B cell (primary cell): ENCODE data around the gene DACT3. TPM values are rescaled to one million over a fixed set of nuclear protein-coding genes. Genes with fewer than 3 reads are reported as not detected.

ENCODE experiments used
- ATAC-seq: fragments of 200-7000 bp; cut with Tn5 transposase; one replicate; pipeline ENCODE4 v1.10.0; 2021; ENCODE audit warnings: low read depth, mild to moderate bottlenecking, moderate number of reproducible peaks, moderate library complexity
- CTCF ChIA-PET: fragments of 350-600 bp; sonication (Branson Sonifier 250); formaldehyde crosslinking; loops from one replicate; lab custom pipeline; 2021; ENCODE audit warnings: antibody characterized with exemption, inconsistent platforms; lab: Charles Lee
- POLR2A ChIA-PET: fragments of 350-600 bp; sonication (Branson Sonifier 250); formaldehyde crosslinking; loops from one replicate; lab custom pipeline; 2021; ENCODE audit warnings: antibody characterized with exemption; lab: Charles Lee
- DNase-seq: peaks from one replicate; pipeline ENCODE4 v3.0.0; 2013
- H2AFZ ChIP-seq: 2 replicates; pipeline ENCODE4 v1.6.1; 2012; ENCODE audit warnings: mild to moderate bottlenecking, low read depth, low read length; ENCODE audit not compliant: insufficient read depth, poor library complexity, severe bottlenecking
- H3K27ac ChIP-seq, 2 donors: 1 replicate in 1 of 2; 2 replicates in 1 of 2; pipeline ENCODE4 v1.5.1; 2012 to 2013; ENCODE audit warnings: low read length in 2 of 2, mild to moderate bottlenecking in 2 of 2, moderate library complexity in 1 of 2
- H3K27me3 ChIP-seq, 4 experiments: fragments of 200-600 bp in 1 of 4; sonication (generic) in 1 of 4; replicated peaks in 1 of 4; 1 replicate in 2 of 4; 2 replicates in 2 of 4; pipeline versions ENCODE4 v1.6.1 to v1.7.0; 2013 to 2016; ENCODE audit warnings: low read length in 3 of 4, mild to moderate bottlenecking in 2 of 4, mixed read lengths in 1 of 4, moderate library complexity in 1 of 4; ENCODE audit not compliant: insufficient read depth in 4 of 4, control insufficient read depth in 3 of 4; ENCODE audit errors: control extremely low read depth in 1 of 4
- H3K36me3 ChIP-seq, 2 experiments: replicated peaks in 1 of 2; 1 replicate in 1 of 2; 2 replicates in 1 of 2; pipeline versions ENCODE4 v1.6.1 to v1.7.1; 2013; ENCODE audit warnings: low read length in 1 of 2; ENCODE audit not compliant: insufficient read depth in 2 of 2, control insufficient read depth in 1 of 2; ENCODE audit errors: control extremely low read depth in 1 of 2, extremely low read depth in 1 of 2
- H3K4me1 ChIP-seq, 2 donors: fragments of 200-600 bp in 1 of 2; sonication (generic) in 1 of 2; 1 replicate in 1 of 2; 2 replicates in 1 of 2; pipeline versions ENCODE4 v1.5.1 to v1.6.1; 2013 to 2017; ENCODE audit warnings: low read length in 2 of 2; ENCODE audit not compliant: control insufficient read depth in 2 of 2, insufficient read depth in 2 of 2
- H3K4me2 ChIP-seq: replicated peaks from 2 replicates; pipeline ENCODE3; 2012; ENCODE audit warnings: mild to moderate bottlenecking, low read depth, low read length; ENCODE audit not compliant: poor library complexity, severe bottlenecking
- H3K4me3 ChIP-seq, 5 experiments: fragments of 200-600 bp in 1 of 5; sonication (generic) in 1 of 5; 1 replicate in 3 of 5; 2 replicates in 2 of 5; pipeline versions ENCODE4 v1.5.1 to v1.7.0; 2011 to 2016; ENCODE audit warnings: low read length in 4 of 5, mild to moderate bottlenecking in 4 of 5, low read depth in 2 of 5, control low read depth in 1 of 5, moderate library complexity in 1 of 5; ENCODE audit not compliant: insufficient read depth in 1 of 5; ENCODE audit errors: control extremely low read depth in 1 of 5, extremely low read depth in 1 of 5
- H3K79me2 ChIP-seq: fragments of 200-600 bp; sonication (generic); one replicate; pipeline ENCODE4 v1.6.0; 2016; ENCODE audit warnings: low read length; ENCODE audit not compliant: control insufficient read depth, insufficient read depth
- H3K9ac ChIP-seq: fragments of 200-600 bp; sonication (generic); 2 replicates; pipeline ENCODE4 v1.6.1; 2017; ENCODE audit warnings: mild to moderate bottlenecking, low read length, moderate library complexity
- H3K9me3 ChIP-seq, 3 donors: one replicate each; pipeline versions ENCODE4 v1.6.1 to v1.7.1; 2013; ENCODE audit warnings: low read length in 2 of 3; ENCODE audit not compliant: control insufficient read depth in 2 of 3, insufficient read depth in 1 of 3; ENCODE audit errors: control extremely low read depth in 1 of 3
- H4K20me1 ChIP-seq: 2 replicates; pipeline ENCODE4 v1.6.0; 2012; ENCODE audit warnings: mild to moderate bottlenecking, low read length; ENCODE audit not compliant: insufficient read depth, control insufficient read depth, poor library complexity, severe bottlenecking
- H3K27ac Mint-ChIP-seq: one replicate; pipeline ENCODE4 v1.8.0; 2021; ENCODE audit warnings: mixed read lengths
- H3K27me3 Mint-ChIP-seq: one replicate; pipeline ENCODE4 v1.8.0; 2021; ENCODE audit warnings: mixed read lengths
- H3K4me1 Mint-ChIP-seq: one replicate; pipeline ENCODE4 v1.8.0; 2021; ENCODE audit warnings: mixed read lengths
- H3K4me3 Mint-ChIP-seq: one replicate; pipeline ENCODE4 v1.8.0; 2021; ENCODE audit warnings: mixed read lengths
- H3K9me3 Mint-ChIP-seq: one replicate; pipeline ENCODE4 v1.8.0; 2022; ENCODE audit warnings: mixed read lengths; ENCODE audit not compliant: insufficient read depth
- CTCF ChIP-seq: fragments of 200-600 bp; IDR thresholded peaks from one replicate; pipeline ENCODE4 v1.8.0; 2022; ENCODE audit warnings: antibody characterized with exemption, mild to moderate bottlenecking
- EZH2 ChIP-seq: IDR thresholded peaks from 2 replicates; pipeline ENCODE4 v1.6.1; 2012; ENCODE audit warnings: borderline replicate concordance, low read depth, mild to moderate bottlenecking, moderate library complexity, low read length; ENCODE audit not compliant: insufficient read depth, poor library complexity, severe bottlenecking
- WGBS: methylation state at CpG from one replicate; pipeline ENCODE4 v1.1.5; 2013; ENCODE audit warnings: missing lambda C conversion rate; ENCODE audit not compliant: insufficient coverage; 5-methylcytosine and 5-hydroxymethylcytosine counted together
- intact Hi-C: fragments of 100-400 bp; cut with micrococcal nuclease; formaldehyde crosslinking; loops from one replicate; pipeline ENCODE4 v1.10.0; 2022
- polyA plus RNA-seq: library from polyadenylated mRNA; depleted of rRNA; stranded (reverse); fragments of >200 nt; gene quantifications from 2 replicates; pipeline ENCODE4 v1.2.3, GENCODE V29; 2012
- total RNA-seq, 2 donors: library from RNA; stranded (reverse); fragments of 120-200 nt in 1 of 2; gene quantifications; 1 replicate in 1 of 2; 2 replicates in 1 of 2; pipeline versions ENCODE4 v1.2.3 to v1.2.4, GENCODE V29; 2013 to 2022

Gene DACT3
- total and polyA plus RNA-seq, 2 donors (not counting 1 experiment from before 2014, with no cell fraction given), result 0.03 to 0.15 TPM

DNA sequence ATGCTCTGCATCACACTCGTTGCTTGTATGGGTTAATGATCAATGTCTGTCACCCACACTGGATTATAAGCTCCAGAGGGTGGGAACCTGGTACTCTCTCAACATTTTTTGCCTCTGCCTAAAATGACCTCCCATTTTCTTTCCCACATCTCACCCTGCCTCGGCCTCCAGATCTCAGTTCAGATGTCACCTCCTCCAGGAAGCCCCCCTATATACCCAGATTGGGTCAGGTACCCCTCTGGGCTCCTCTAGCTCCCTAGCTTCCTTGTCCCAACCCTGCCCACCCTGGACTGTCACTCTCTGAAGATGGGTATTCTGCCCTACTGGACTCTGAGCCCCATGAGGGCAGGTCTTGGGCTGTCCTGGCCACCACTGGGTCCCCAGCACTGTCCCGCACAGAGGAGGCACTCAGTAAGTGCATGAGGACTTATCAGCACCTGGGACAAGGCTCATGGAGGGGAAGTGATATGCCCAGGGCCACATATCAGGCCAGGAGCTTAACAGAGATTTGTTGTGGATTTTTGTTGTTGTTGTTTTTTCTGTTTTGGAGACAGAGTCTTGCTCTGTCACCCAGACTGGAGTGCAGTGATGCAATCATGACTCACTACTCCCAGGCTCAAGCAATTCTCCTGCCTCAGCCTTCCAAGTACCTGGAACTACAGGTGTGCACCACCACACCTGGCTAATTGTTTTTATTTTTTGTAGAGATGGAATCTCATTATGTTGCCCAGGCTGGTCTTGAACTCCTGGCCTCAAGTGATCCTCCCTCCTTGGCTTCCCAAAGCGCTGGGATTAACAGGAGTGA, 32.1 kb upstream of the DACT3 start:
- H3K9me3 Mint-ChIP-seq, result no peaks in the 10 kb centered on the region
- Histone ChIP-seq H3K27me3 (no peaks in the 10 kb centered on the region), H3K4me1 (no peaks in the 10 kb centered on the region), H2AFZ (no peak overlapping the region), H3K27ac (peak overlapping the region in 1 of 2 donors; percentile 34), H3K9ac (no peak overlapping the region), H3K4me2 (no peak overlapping the region), H4K20me1 (peaks cover 96% of the 10 kb centered on the region), H3K79me2 (peaks cover 56% of the 10 kb centered on the region), H3K4me3 (no peak overlapping the region), H3K36me3 (peaks cover 21 to 93% of the 10 kb centered on the region in 2 experiments), H3K9me3 (no peaks in the 10 kb centered on the region)
- TF ChIP-seq CTCF (no peak), EZH2 (no peak)
- POLR2A ChIA-PET, result no interaction called here
- no peak for ATAC-seq
- H3K4me3 Mint-ChIP-seq, result no peak overlapping the region
- CTCF ChIA-PET, result interaction anchor here (0.6 to 1.5 kb wide), 4 partner anchors 16 to 36 kb away, joined by 3 to 5 read pairs (median 4); no protein-coding TSS in a partner anchor
- intact Hi-C loops, result loop anchor here (5.0 kb wide), 1 partner anchor 34 kb away; no protein-coding TSS in a partner anchor
- no peaks in the 10 kb centered on the region for H3K27me3 Mint-ChIP-seq
- H3K27ac Mint-ChIP-seq, result no peak overlapping the region
- no peak for DNase-seq
- WGBS, result 100% methylated on average over 4 of the region's 4 CpGs
- H3K4me1 Mint-ChIP-seq, result peaks cover 3% of the 10 kb centered on the region

DNA sequence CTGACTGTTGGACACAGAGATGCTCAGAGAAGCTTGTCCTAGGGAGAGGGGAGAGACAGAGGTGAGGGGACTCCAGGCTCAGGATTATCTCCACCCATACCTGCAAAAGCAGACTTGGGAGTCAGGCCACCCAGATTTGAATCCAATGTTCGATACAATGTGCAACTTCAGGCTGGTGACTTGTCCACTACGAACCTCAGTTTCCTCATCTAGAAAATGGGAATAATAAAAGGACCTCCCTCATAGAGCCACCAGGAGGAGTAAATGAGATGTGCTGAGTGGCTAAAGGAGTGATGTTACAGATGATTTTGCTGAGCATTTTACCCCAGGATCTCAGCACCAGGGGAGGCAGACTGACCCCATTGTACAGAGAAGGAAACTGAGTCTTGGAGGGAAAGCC, 31.0 kb upstream of the DACT3 start:
- no peak for TF ChIP-seq EZH2
- TF ChIP-seq CTCF, result no peak
- no CpG with 5 or more reads among the region's 2 CpGs for WGBS
- H3K36me3 ChIP-seq, result peaks cover 21 to 93% of the 10 kb centered on the region in 2 experiments
- Mint-ChIP-seq H3K27me3 (no peaks in the 10 kb centered on the region), H3K9me3 (no peaks in the 10 kb centered on the region), H3K4me1 (peaks cover 3% of the 10 kb centered on the region), H3K4me3 (no peak overlapping the region), H3K27ac (no peak overlapping the region)
- no peak overlapping the region for H3K9ac ChIP-seq
- no peak for DNase-seq
- peaks cover 96% of the 10 kb centered on the region for H4K20me1 ChIP-seq
- no peaks in the 10 kb centered on the region for H3K9me3 ChIP-seq
- no peak overlapping the region for H3K4me2 ChIP-seq
- POLR2A ChIA-PET, result no interaction called here
- no peaks in the 10 kb centered on the region for H3K27me3 ChIP-seq
- CTCF ChIA-PET, result interaction anchor here (1.0 to 1.2 kb wide), 2 partner anchors 11 to 13 kb away, joined by 3 to 7 read pairs; no protein-coding TSS in a partner anchor
- H3K4me3 ChIP-seq, result no peak overlapping the region
- H3K4me1 ChIP-seq, result no peaks in the 10 kb centered on the region
- H3K79me2 ChIP-seq, result peaks cover 52% of the 10 kb centered on the region
- H2AFZ ChIP-seq, result no peak overlapping the region
- intact Hi-C loops, result loop anchor here (5.0 kb wide), 1 partner anchor 35 kb away; no protein-coding TSS in a partner anchor
- ATAC-seq, result no peak
- H3K27ac ChIP-seq, result no peak overlapping the region
